ENCODE results near the gene C20orf144.

DNA sequence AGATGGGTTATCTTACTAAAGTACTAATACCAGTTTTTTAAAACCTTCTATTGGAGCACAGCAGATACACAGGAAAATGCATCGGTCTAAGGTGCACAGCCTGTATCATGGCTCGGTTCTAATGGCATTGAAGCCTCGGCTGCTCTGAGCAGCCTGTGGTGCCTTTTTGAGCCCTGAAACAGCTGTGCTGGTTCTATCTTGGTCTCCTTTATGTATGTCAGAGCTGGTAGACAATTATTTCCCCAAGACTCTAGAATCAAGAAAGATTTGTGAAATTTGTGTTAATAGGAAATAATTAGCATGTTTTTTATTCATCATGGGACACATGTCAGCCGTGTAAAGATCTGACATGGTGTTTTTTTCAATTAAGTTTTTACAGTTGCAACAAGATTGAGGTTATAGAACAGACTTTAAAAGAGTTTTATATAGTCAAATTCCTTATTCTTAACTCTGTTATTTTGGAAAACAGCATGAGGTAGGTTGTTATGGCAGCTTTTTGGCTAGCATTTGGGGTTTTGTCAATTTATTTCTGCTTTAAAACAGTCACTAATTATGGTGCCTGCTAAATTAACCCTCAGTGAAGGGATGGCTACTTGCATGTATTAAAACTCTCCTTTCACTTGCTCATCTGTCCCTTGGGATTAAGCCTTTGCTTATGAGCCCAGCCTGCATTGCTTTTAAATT, 40.3 kb upstream of the C20orf144 start:
- TF ChIP-seq, protein P1, sequence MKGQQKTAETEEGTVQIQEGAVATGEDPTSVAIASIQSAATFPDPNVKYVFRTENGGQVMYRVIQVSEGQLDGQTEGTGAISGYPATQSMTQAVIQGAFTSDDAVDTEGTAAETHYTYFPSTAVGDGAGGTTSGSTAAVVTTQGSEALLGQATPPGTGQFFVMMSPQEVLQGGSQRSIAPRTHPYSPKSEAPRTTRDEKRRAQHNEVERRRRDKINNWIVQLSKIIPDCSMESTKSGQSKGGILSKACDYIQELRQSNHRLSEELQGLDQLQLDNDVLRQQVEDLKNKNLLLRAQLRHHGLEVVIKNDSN (IDR thresholded peaks at IDR 0.05): no peak
- no peak for TF ChIP-seq EGR1 (IDR thresholded peaks at IDR 0.05)
- TF ChIP-seq, protein P2, sequence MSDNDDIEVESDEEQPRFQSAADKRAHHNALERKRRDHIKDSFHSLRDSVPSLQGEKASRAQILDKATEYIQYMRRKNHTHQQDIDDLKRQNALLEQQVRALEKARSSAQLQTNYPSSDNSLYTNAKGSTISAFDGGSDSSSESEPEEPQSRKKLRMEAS (IDR thresholded peaks at IDR 0.05): no peak
- no peak for TF ChIP-seq FOXM1 (IDR thresholded peaks at IDR 0.05; ENCODE audit: borderline replicate concordance, low read depth)
- no peak for TF ChIP-seq CREB1 (IDR thresholded peaks at IDR 0.05; ENCODE audit: low read depth)
- TF ChIP-seq YY1 (IDR thresholded peaks at IDR 0.05; ENCODE audit: low read depth): no peak
- no peak for TF ChIP-seq TCF12 (IDR thresholded peaks at IDR 0.05; ENCODE audit: low read depth)
- TF ChIP-seq CEBPB (IDR thresholded peaks at IDR 0.05): no peak

Data from Ishikawa (cell line).